ENCODE measurements around the gene MYL7.
"Not testable (repeated sequence)": the region's sequence is repeated elsewhere in the genome, so short reads cannot be mapped to it uniquely, and the experiment has no call there.

The MYL7 gene, protein sequence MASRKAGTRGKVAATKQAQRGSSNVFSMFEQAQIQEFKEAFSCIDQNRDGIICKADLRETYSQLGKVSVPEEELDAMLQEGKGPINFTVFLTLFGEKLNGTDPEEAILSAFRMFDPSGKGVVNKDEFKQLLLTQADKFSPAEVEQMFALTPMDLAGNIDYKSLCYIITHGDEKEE

DNA sequence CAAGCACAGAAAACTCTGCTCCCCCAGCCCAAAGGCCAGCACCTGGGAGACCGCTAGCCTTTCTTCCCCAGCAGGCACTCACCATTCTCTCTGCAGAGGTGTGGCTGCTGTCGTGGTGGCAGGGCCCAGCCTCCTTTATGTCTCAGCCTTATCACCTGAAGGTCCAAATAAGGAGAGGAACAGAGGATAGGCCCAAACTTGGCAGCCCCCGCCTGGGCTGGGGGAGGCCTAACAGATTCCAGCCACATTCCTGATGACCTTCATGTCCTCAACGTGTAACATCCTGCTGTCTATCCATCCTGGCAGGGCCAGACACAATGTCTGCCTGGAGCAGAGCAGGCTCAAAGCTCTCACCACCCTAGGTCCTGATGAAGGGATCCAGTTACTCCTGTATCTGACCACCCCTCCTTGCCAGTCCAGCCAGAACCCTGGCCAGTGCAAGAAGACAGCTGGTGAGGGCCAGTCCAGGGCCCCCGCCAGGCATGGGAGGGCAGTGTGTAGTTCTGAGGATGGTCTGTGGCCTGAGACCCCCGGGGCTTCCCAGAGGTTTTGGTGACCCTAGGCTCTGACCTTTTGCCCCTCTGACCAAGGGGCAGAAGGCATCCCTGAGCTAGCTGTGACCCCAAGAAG lies at the start of gene MYL7:
MYL7 (minus strand) TSS at position 112 of the 630 bp plus-strand sequence; CDS start at position 85, 27 bp downstream.
- DNase-seq: no peak

DNA sequence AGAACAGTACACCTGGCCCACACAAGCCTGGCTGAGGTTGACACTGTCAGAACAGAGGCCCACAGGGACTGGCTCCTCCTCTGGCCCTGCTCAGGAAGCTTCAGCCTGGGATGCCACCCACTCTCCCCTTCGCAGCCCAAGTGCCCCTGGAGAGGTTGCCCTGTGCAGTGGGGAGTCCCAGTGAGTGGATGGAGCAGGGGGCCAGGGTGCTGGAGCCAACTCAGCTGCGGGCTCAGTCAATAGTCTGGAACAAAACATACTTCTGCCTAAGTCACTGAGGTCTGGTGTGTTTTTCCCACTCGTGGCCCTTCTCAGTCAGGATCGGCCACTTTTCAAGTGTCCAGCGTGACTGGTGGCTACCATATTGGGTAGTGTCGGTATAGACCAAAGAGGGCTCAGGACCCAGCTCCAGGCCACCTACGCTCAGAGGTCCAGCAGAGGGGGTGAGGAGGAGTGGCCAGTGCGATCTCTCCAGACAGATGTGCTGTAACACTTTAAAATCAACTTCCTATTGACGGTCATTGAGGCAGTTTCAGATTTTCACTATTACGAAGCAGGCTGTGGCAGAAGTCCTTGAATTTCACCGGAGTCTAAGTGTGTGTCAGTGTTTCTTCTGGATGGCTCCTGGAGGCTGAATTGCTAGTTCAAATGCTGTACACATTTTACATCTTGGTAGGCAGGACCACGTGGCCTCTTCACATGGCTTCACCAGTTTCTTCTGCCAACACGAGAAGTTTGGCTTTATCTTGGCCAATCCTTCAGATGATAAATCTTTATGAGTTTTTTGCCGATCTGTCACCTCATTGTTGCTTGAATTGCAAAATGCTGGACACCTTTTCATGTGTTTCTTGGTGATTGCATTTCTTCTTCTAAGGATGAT lies 49.1 kb upstream of the MYL7 start:
- no peak for DNase-seq

DNA sequence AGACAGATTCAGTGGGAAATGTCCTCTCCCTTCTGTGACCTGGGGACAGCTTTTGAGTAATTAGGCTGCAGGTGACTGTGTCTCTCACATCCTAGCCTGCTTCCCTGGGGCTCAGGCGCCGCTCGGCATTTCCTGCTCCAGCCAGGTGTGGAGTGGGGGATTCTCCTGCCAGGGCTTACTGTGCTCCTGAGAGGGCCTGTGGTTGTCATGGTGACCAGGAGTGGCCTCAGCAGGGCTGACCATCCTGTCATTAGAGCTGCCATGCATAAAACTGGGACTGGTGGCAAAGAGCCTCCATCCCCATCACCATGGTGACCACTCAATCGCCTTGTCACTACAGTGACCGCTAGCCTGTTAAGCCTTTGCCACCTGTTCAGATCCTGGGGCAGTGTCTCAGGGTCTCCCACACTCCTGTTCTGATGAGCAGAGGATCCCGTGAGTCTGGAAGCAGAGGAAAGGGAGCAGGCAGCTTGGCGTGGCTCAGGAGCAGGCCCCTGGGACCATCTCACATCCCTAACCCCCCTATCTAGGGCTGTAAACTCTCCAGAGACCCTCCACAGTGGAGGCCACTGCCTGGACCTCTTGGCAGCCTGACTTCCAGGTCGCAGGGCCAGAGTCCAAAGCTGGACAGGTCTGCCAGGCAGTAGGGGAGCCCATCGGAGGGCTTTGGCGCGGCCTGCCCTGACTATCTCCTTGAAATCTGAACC lies 48.3 kb upstream of the MYL7 start, which contains the start of gene GCK:
GCK (minus strand) TSS at position 154 of the 707 bp plus-strand sequence. CDS start 486 bp downstream, outside the sequence.
- DNase-seq: no peak

DNA sequence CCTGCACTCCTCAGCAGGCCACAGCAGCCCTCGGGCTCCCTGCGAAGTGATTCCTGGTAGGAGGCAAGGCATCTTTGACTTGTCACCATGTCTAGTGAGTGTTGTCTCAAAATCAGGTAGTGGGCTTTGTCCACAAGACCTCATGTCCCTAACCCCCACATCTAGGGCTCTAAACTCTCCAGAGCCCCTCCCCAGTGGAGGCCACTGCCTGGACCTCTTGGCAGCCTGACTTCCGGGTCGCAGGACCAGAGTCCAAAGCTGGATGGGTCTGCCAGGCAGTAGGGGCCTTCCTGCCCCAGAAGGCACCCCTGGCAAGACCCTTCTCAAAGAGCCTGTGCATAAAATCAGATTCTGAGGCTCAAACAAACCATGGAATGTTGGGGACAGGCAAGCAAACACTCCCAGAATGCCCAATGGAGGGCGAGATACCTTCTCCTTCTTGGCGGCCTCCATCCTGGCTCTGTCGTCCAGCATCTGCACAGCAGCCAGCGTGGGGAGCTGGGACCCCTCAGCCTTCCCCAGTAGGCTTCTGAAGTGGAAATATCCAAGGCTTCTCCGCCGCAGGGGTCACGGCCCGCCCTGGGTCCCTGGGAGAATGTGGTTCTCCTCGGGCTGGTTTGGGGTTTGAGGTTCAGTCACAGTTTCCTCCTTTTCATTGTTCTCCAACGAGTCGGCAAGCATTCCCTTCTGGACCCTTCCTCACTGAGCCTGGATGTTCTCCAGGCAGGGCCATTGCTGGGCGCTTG lies 47.5 kb upstream of the MYL7 start:
- no peak for DNase-seq

DNA sequence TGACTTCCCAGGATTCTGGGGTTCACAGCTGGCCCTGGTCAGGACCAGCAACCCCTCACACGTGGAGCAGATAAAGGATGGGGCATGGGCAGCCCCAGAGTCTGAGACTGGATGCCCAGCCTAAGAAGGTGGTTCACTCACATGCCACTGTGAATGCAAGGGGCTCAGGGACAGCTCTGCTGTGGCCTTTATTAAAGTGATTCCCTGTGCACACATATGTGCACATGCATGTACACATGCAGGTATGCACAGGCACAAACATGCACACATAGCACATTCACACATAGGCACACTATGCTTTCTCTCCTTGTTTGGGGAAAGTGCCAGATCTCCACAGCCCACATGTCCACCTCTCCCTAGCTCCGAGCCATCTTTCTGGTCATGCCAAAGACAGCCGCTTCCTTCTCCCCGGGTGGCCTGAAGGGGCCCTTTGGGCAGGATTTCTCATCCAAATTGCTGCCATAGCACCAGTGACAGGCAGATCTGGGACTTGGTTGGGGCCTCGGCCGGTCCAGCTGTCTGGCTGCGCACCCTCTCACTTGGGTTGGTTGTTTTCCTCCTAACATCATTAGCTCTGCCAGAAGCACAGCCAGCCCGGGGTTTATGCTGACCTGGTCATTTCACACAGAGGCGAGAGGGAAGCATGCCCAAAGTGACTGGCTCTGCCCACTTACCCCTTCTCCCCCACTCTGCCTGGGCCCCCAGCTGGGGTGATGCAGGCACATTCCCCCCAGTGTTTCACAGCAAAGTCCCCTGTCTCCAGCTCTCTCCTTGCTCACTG lies 46.7 kb upstream of the MYL7 start:
- DNase-seq: no peak

DNA sequence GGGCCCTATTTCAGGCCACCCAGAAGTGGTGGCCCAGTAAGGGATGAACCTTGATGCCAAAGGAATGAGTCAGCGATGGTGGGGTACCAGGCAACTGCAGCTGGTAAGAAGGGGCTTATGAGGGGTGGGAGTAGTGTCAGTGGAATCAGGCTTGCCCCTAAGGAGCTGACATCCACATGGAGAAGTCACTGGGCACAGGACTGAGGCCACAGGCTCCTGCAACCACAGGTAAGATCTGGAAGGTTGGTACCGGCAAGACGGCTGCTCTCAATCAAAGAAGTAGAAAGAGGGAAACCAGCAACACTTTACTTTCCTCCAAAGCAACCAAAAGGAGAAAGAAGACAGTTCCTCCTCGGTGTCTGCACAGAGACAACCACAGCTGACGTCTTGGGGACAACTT lies 45.6 kb upstream of the MYL7 start:
- no peak for DNase-seq

DNA sequence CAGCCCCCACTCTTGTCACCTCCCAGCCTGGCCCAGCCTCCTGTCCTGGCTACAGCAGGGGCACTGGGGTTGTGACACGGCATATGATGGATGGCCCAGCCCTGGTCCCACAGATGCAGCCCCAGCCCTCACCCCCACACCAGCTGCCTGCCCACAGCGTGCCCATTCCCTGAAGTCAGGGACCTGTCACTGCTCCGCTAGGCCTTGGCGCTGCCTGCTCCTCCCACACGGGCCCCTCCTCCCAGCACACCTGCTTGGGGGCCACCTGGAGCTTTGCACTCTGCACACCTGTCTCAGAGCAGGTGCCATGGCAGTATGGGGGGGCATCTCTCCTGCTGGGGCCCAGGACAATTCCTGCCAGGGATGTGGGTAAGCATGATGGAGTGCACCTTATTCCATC lies 44.6 kb upstream of the MYL7 start:
- no peak for DNase-seq

DNA sequence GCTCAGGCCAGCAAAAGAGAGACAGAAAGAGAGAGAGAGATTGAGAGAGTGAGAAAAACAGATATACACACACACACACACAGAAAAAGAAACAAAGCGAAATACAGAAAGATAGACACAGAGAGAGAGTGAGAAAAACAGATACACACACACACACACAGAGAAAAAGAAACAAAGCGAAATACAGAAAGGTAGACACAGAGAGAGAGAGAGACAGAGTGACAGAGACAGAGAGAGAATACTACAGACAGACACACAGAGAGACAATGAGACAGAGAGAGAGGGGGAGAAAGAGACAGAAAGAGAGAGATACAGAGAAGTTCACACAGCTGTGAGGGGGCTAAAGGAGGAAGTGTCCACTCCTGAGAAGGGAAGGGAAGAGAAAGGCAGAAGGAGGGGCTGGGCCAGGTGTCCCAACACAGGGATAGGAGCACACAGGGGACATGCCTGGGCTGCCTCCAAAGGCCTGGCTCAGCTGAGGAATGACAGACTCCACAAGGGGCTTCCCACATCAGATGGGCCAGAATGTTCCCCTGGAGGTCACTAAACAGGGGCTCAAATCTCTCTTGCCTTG lies 43.8 kb upstream of the MYL7 start:
- no peak for DNase-seq

DNA sequence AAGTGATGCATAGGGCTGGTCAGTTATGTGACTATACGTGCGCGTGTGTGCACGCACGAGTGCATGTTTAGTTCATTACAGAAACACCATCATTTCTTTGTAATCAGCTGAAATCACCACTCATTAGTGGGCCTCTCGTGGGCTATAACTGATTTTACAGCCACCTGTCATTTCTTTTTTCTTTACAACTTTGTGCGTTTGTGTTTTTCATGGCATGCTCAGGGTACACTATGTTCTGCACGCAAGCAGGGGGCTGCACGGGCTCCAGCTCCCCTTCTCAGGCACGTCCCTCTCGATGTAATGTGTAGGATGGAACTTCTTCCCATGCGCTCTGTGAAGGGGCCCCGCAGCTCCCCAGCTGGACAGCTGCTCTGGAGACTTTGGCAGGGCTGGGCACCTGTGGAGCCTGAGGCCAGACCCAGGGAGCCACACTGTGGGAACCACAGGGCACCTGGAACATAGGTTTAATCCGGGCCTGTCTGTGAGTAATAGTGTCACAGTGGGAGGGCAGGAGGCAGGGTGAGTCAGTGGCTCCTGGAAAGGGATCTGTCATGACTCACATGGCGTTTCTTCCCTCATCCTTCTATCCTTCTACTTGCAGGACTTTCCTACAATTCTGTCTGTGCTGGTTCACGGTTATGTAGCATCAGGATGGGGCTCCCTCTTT lies 43.2 kb upstream of the MYL7 start:
- no peak for DNase-seq

DNA sequence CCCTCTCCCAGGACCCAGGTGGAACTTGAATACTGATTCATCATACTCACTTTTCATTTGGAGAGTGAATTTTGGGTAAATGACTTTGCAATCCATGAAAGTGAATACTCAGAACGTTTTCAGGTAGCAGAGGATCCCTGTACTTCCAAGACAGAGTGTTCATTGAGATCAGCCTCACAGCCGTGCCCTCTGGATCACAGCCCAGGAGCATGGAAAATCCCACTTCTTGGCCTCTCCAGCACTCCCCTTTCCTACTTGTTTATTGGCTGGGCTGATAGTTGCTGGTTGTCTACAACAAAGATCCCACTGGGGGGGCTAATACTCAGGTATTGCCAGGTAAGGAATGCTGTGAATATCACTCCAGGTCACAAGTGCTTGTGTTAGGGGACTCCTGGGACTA lies 42.3 kb upstream of the MYL7 start:
- DNase-seq: no peak

DNA sequence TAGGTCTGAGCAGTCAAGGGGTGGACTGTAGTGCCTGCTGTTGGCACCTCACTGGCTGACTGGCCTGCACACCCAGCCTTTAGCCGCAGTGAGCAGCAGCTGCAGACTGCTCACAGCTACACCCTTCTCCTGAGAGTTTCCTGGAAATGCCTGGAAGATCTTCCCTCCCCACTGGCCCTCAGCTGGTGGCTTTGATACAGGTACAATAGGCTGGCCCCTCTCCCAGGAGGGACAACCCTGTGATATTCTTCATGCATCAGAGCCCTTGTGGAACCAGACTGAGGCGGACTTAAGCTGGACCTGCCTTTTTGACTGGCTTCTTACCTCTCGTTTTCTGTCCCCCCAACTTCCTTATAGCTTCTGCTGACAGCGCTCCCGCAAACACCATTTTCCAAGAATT lies 41.7 kb upstream of the MYL7 start:
- DNase-seq: no peak

DNA sequence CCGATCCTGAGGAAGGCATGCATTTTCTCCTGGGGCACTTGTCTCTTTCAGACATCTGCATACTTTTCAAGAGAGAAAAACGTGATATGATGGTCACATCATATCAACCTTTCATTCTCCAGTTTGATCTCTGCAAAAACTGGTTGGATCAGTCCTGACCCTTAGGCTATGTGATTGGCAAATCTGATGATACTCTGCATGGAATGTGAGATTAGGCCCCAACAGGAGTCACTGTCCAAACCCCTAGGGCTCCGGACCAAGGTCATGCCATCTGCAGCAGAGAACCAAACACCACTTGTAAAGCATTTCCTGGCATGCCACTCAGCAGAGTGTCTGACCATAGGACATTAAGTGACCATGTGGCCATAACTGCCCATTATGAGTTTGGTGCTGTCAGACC lies 39.5 kb upstream of the MYL7 start:
- no peak for DNase-seq

DNA sequence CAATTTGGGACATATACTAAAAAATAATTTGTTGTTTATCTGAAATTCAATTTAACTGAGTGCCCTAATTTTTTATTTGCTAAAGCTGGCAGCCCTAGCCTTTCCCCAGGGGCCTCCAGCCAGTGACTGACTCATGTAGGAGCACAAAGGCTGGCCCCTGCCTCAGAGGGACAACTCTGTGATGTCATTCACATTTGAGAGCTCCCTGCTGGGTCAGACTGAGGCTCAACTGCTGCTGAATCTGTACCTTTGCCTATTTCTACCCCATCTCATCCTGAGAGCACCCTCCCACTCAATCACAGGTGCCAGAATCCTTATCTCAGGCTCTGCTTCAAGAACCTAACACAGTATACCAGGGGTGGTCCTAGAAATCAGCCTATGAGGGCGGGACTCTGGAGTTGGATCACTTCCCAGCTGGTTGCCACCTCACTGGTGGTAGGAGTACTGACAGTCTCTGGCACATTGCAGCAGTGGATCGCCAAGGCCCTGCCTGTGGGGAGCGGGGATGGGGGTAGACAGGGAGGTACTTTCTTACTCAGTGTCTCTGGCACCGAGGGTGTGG lies 36.5 kb upstream of the MYL7 start:
- no peak for DNase-seq

DNA sequence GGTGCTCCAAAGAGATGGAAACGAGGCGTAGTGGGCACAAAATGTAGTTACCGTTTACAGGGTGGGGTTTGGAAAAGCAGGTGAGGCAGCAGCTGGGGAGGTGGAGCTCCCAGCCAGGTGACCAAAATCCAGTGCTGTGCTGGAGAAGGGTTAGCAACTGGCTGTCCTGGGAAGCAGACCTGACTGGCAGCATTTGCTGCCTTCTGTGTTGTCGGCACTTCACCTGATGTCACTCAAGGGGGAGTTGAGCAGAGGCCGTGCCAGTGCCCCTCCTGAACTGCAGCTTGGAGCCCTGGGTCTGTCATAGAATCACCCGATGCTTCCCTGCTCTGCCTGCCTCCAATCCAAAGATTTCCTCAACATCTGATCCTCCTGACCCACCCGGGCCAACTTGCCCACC lies 35.4 kb upstream of the MYL7 start:
- no peak for DNase-seq

DNA sequence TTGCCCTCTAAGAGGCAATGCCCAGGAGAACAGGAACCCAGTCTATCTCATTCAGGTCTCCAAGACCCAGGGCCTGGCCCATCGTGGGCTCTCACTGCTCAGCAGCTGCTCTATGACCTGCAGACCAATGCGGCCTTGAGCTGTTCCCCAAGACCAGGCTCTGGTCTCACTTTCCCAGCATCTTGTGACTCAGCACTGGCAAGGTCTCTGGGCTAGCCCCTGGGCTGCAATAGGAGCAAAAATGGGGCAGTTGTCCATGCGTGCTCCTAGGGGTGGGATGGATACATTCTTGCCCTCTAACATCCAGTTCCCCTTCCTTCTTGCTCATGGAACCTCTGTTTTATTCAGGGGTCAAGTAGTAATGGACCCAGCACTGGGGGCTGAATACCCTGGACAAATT lies 34.6 kb upstream of the MYL7 start:
- no peak for DNase-seq

DNA sequence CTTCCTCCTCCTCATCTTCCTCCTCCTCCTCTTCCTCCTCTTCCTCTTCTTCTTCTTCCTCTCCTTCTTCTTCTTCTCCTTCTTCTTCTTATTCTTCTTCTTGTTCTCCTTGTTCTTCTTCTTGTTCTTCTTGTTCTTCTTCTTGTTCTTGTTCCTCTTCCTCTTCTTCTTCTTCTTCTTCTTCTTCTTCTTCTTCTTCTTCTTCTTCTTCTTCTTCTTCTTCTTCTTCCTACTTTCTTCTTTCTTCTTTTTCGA lies 33.5 kb upstream of the MYL7 start:
- not testable (repeated sequence) for DNase-seq

DNA sequence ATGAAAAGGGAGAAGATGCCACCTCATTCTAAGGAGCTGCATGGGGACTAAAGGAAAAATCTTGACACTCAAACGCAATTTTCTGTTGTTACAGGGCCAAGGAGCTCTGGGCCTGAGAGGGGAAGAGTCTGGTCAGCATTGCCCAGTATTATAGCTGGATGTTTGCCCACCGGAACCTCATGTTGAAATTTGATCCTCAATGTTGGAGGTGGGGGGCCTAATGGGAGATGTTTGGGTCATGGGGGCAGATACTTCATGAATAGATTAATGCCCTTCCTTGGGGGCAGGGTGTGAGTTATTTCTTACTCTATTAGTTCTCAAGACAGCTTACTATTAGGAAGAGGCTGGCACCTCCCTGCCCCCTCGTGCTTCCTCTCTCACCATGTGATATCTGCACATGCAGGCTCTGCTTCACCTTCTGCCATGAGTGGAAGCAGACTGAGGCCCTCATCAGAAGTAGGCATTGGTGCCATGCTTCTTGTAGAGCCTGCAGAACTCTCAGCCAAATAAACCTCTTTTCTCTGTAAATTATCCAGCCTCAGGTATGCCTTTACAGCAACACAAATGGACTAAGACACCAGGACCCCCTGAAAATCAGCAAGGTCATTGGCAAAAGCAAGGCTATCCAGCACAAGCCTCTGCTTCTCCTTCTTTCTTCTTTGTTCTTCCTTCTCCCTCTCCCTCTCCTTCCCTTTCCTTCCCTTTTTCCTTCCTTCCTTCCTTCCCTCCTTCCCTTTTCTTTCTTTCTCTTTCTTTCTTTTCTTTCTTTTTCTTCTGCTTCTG lies 33.0 kb upstream of the MYL7 start:
- no peak for DNase-seq

DNA sequence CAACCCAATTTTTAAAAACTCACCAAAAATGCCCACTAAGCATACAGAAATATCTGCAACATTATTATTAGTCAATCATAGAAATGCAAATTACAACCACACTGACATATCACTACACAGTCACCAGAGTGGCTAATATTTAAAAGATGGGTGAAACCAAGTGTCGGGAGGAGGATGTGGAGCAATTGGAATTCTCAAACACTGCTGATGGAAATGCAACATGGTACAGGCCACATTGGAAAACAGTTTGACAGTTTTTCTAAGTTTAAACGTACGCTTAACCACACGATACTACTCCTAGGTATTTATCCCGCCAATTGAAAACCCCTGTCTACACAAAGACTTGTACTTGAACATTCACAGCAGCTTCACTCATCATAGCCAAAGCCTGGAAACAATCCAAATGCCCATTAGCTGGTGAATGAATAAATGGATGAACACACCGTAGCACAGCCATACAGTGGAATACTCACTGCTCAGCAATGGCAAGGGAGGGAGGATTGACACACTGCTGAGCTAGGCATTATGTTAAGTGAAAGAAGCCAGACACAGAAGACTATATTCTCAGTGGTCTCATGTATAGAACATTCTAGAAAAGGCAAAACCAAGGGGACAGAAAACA lies 31.8 kb upstream of the MYL7 start:
- DNase-seq: no peak

DNA sequence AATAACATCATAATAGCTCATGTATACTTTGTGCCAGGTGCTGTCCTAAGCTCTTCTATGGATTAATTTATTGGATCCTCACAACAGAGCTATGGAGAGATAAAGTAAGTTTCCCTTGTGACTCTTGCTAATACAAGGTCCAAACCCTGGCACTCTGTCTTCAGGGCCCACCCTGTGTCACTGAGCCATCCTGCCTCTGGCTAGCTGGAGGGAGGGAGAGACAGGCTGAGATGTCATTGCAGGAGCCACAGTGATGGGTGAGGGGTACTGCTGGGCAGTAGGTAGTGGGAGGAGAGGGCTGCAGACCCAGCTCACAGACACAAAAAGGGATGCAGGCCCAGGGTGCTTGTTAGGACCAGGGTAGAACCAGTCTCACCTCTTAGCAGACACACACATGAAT lies 31.2 kb upstream of the MYL7 start:
- DNase-seq: no peak
